Peyer's patch (tissue), 4 donors: ENCODE data around the gene DEFB126.

Source experiments
- POLR2A ChIP-seq, 2 donors: fragments of 450-650 bp; IDR thresholded peaks; one replicate each; pipeline ENCODE4 v1.5.1; 2017; ENCODE audit warnings: antibody characterized with exemption in 2 of 2, mild to moderate bottlenecking in 2 of 2, moderate library complexity in 2 of 2
- TF ChIP-seq, protein P1 (sequence below), 6 experiments: fragments of 450-650 bp in 4 of 6; fragments of 200-600 bp in 2 of 6; sonication (generic) in 1 of 6; IDR thresholded peaks; one replicate each; pipeline ENCODE4 v1.5.1; 2017 to 2019; ENCODE audit warnings: antibody characterized with exemption in 6 of 6, mild to moderate bottlenecking in 3 of 6, moderate library complexity in 1 of 6

DNA sequence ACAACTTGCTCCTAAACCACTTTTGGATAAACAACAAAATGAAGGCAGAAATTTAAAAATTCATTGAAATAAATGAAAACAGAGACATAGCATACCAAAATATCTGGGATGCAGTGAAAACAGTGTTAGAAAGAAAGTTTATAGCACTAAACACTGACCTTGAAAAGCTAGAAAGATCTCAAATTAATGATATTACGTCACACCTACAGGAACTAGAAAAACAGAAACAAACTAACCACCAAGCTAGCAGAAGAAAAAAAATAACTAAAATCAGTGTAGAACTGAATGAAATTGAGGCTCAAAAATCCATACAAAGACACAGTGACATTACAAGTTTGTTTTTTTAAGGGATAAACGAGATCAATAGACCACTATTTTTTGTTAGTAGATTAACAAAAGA, 41.9 kb downstream of the DEFB126 start:
- TF ChIP-seq, protein P1, sequence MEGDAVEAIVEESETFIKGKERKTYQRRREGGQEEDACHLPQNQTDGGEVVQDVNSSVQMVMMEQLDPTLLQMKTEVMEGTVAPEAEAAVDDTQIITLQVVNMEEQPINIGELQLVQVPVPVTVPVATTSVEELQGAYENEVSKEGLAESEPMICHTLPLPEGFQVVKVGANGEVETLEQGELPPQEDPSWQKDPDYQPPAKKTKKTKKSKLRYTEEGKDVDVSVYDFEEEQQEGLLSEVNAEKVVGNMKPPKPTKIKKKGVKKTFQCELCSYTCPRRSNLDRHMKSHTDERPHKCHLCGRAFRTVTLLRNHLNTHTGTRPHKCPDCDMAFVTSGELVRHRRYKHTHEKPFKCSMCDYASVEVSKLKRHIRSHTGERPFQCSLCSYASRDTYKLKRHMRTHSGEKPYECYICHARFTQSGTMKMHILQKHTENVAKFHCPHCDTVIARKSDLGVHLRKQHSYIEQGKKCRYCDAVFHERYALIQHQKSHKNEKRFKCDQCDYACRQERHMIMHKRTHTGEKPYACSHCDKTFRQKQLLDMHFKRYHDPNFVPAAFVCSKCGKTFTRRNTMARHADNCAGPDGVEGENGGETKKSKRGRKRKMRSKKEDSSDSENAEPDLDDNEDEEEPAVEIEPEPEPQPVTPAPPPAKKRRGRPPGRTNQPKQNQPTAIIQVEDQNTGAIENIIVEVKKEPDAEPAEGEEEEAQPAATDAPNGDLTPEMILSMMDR (IDR thresholded peaks at IDR 0.05) = no peak
- no peak for TF ChIP-seq POLR2A (IDR thresholded peaks at IDR 0.05)
